ENCODE data around the gene AP2B1.

The AP2B1 gene

GRCh38 chr17:35763767-35764122, 176.6 kb downstream of the AP2B1 start:
- no peaks in the 10 kb centered on the region for H3K9me3 ChIP-seq (ENCODE audit: control insufficient read depth in 2 of 2, low read length in 2 of 2)
- H3K9ac ChIP-seq (ENCODE audit: low read depth in 1 of 2, low read length in 2 of 2) = peak overlapping the region in 1 of 2 donors; percentile 69
- H3K4me1 ChIP-seq (ENCODE audit: control insufficient read depth in 2 of 2, insufficient read depth in 2 of 2, low read length in 2 of 2) = peaks cover 8 to 9% of the 10 kb centered on the region in 2 donors
- H3K4me3 ChIP-seq (ENCODE audit: low read length in 2 of 2) = peak overlapping the region; percentile 73 to 74
- no peak overlapping the region for H3K27ac ChIP-seq (ENCODE audit: low read depth in 2 of 2, low read length in 2 of 2)
- peaks cover 0 to under 1% of the 10 kb centered on the region in 2 donors for H3K27me3 ChIP-seq (ENCODE audit: control insufficient read depth in 2 of 2, insufficient read depth in 2 of 2, low read length in 2 of 2)
- no peaks in the 10 kb centered on the region for H3K36me3 ChIP-seq (ENCODE audit: control insufficient read depth in 2 of 2, insufficient read depth in 2 of 2, low read length in 2 of 2)

GRCh38 chr17:35764123-35764991, 177.2 kb downstream of the AP2B1 start:
- no peaks in the 10 kb centered on the region for H3K36me3 ChIP-seq (ENCODE audit: control insufficient read depth in 2 of 2, insufficient read depth in 2 of 2, low read length in 2 of 2)
- H3K27ac ChIP-seq (ENCODE audit: low read depth in 2 of 2, low read length in 2 of 2) = peak overlapping the region; percentile 11 to 38

GRCh38 chr17:35765086-35765710, 178.1 kb downstream of the AP2B1 start:
- no peak overlapping the region for H3K27ac ChIP-seq (ENCODE audit: low read depth in 2 of 2, low read length in 2 of 2)
- peak overlapping the region in 1 of 2 donors; percentile 73 for H3K4me3 ChIP-seq (ENCODE audit: low read length in 2 of 2)
- no peaks in the 10 kb centered on the region for H3K9me3 ChIP-seq (ENCODE audit: control insufficient read depth in 2 of 2, low read length in 2 of 2)
- no peak overlapping the region for H3K9ac ChIP-seq (ENCODE audit: low read depth in 1 of 2, low read length in 2 of 2)
- no peaks in the 10 kb centered on the region for H3K36me3 ChIP-seq (ENCODE audit: control insufficient read depth in 2 of 2, insufficient read depth in 2 of 2, low read length in 2 of 2)
- H3K4me1 ChIP-seq (ENCODE audit: control insufficient read depth in 2 of 2, insufficient read depth in 2 of 2, low read length in 2 of 2) = peaks cover 8 to 9% of the 10 kb centered on the region in 2 donors
- H3K27me3 ChIP-seq (ENCODE audit: control insufficient read depth in 2 of 2, insufficient read depth in 2 of 2, low read length in 2 of 2) = no peaks in the 10 kb centered on the region

More at GRCh38 chr17:35764123-35764991, 177.2 kb downstream of the AP2B1 start:
- Histone ChIP-seq H3K9me3 (ENCODE audit: control insufficient read depth in 2 of 2, low read length in 2 of 2) (no peaks in the 10 kb centered on the region), H3K4me3 (ENCODE audit: low read length in 2 of 2) (peak overlapping the region; percentile 73 to 74), H3K27me3 (ENCODE audit: control insufficient read depth in 2 of 2, insufficient read depth in 2 of 2, low read length in 2 of 2) (no peaks in the 10 kb centered on the region), H3K4me1 (ENCODE audit: control insufficient read depth in 2 of 2, insufficient read depth in 2 of 2, low read length in 2 of 2) (peaks cover 8 to 9% of the 10 kb centered on the region in 2 donors), H3K9ac (ENCODE audit: low read depth in 1 of 2, low read length in 2 of 2) (peak overlapping the region; percentile 47 to 69)

GRCh38 chr17:35765756-35766488, 178.8 kb downstream of the AP2B1 start:
- peaks cover 8 to 9% of the 10 kb centered on the region in 2 donors for H3K4me1 ChIP-seq (ENCODE audit: control insufficient read depth in 2 of 2, insufficient read depth in 2 of 2, low read length in 2 of 2)
- no peak overlapping the region for H3K4me3 ChIP-seq (ENCODE audit: low read length in 2 of 2)
- no peaks in the 10 kb centered on the region for H3K27me3 ChIP-seq (ENCODE audit: control insufficient read depth in 2 of 2, insufficient read depth in 2 of 2, low read length in 2 of 2)
- H3K36me3 ChIP-seq (ENCODE audit: control insufficient read depth in 2 of 2, insufficient read depth in 2 of 2, low read length in 2 of 2) = no peaks in the 10 kb centered on the region
- H3K9ac ChIP-seq (ENCODE audit: low read depth in 1 of 2, low read length in 2 of 2) = no peak overlapping the region
- no peak overlapping the region for H3K27ac ChIP-seq (ENCODE audit: low read depth in 2 of 2, low read length in 2 of 2)
- H3K9me3 ChIP-seq (ENCODE audit: control insufficient read depth in 2 of 2, low read length in 2 of 2) = no peaks in the 10 kb centered on the region

- no peak overlapping the region for H3K9ac ChIP-seq (ENCODE audit: low read depth in 1 of 2, low read length in 2 of 2)
- no peaks in the 10 kb centered on the region for H3K27me3 ChIP-seq (ENCODE audit: control insufficient read depth in 2 of 2, insufficient read depth in 2 of 2, low read length in 2 of 2)
- no peak overlapping the region for H3K27ac ChIP-seq (ENCODE audit: low read depth in 2 of 2, low read length in 2 of 2)
Observed at GRCh38 chr17:35766489-35766877, 179.4 kb downstream of the AP2B1 start.

GRCh38 chr17:35766903-35767510, 179.9 kb downstream of the AP2B1 start:
- Histone ChIP-seq H3K36me3 (ENCODE audit: control insufficient read depth in 2 of 2, insufficient read depth in 2 of 2, low read length in 2 of 2) (no peaks in the 10 kb centered on the region), H3K27ac (ENCODE audit: low read depth in 2 of 2, low read length in 2 of 2) (no peak overlapping the region), H3K9me3 (ENCODE audit: control insufficient read depth in 2 of 2, low read length in 2 of 2) (no peaks in the 10 kb centered on the region), H3K9ac (ENCODE audit: low read depth in 1 of 2, low read length in 2 of 2) (no peak overlapping the region), H3K4me1 (ENCODE audit: control insufficient read depth in 2 of 2, insufficient read depth in 2 of 2, low read length in 2 of 2) (peaks cover 8 to 9% of the 10 kb centered on the region in 2 donors), H3K27me3 (ENCODE audit: control insufficient read depth in 2 of 2, insufficient read depth in 2 of 2, low read length in 2 of 2) (no peaks in the 10 kb centered on the region), H3K4me3 (ENCODE audit: low read length in 2 of 2) (no peak overlapping the region)

More at GRCh38 chr17:35766489-35766877, 179.4 kb downstream of the AP2B1 start:
- no peaks in the 10 kb centered on the region for H3K9me3 ChIP-seq (ENCODE audit: control insufficient read depth in 2 of 2, low read length in 2 of 2)
- H3K4me1 ChIP-seq (ENCODE audit: control insufficient read depth in 2 of 2, insufficient read depth in 2 of 2, low read length in 2 of 2) = peaks cover 8 to 9% of the 10 kb centered on the region in 2 donors
- no peak overlapping the region for H3K4me3 ChIP-seq (ENCODE audit: low read length in 2 of 2)
- no peaks in the 10 kb centered on the region for H3K36me3 ChIP-seq (ENCODE audit: control insufficient read depth in 2 of 2, insufficient read depth in 2 of 2, low read length in 2 of 2)

- Histone ChIP-seq H3K9ac (ENCODE audit: low read depth in 1 of 2, low read length in 2 of 2) (no peak overlapping the region), H3K4me1 (ENCODE audit: control insufficient read depth in 2 of 2, insufficient read depth in 2 of 2, low read length in 2 of 2) (peaks cover 10 to 13% of the 10 kb centered on the region in 2 donors), H3K27me3 (ENCODE audit: control insufficient read depth in 2 of 2, insufficient read depth in 2 of 2, low read length in 2 of 2) (no peaks in the 10 kb centered on the region), H3K9me3 (ENCODE audit: control insufficient read depth in 2 of 2, low read length in 2 of 2) (no peaks in the 10 kb centered on the region), H3K27ac (ENCODE audit: low read depth in 2 of 2, low read length in 2 of 2) (no peak overlapping the region), H3K4me3 (ENCODE audit: low read length in 2 of 2) (no peak overlapping the region), H3K36me3 (ENCODE audit: control insufficient read depth in 2 of 2, insufficient read depth in 2 of 2, low read length in 2 of 2) (no peaks in the 10 kb centered on the region)
Observed at GRCh38 chr17:35768797-35769196, 181.7 kb downstream of the AP2B1 start.

GRCh38 chr17:35769895-35770486, 182.9 kb downstream of the AP2B1 start:
- H3K27me3 ChIP-seq (ENCODE audit: control insufficient read depth in 2 of 2, insufficient read depth in 2 of 2, low read length in 2 of 2) = no peaks in the 10 kb centered on the region
- peaks cover 13 to 18% of the 10 kb centered on the region in 2 donors for H3K4me1 ChIP-seq (ENCODE audit: control insufficient read depth in 2 of 2, insufficient read depth in 2 of 2, low read length in 2 of 2)
- H3K27ac ChIP-seq (ENCODE audit: low read depth in 2 of 2, low read length in 2 of 2) = no peak overlapping the region
- H3K9ac ChIP-seq (ENCODE audit: low read depth in 1 of 2, low read length in 2 of 2) = no peak overlapping the region
- no peaks in the 10 kb centered on the region for H3K36me3 ChIP-seq (ENCODE audit: control insufficient read depth in 2 of 2, insufficient read depth in 2 of 2, low read length in 2 of 2)
- no peaks in the 10 kb centered on the region for H3K9me3 ChIP-seq (ENCODE audit: control insufficient read depth in 2 of 2, low read length in 2 of 2)
- no peak overlapping the region for H3K4me3 ChIP-seq (ENCODE audit: low read length in 2 of 2)

- Histone ChIP-seq H3K4me1 (ENCODE audit: control insufficient read depth in 2 of 2, insufficient read depth in 2 of 2, low read length in 2 of 2) (peaks cover 28 to 29% of the 10 kb centered on the region in 2 donors), H3K27me3 (ENCODE audit: control insufficient read depth in 2 of 2, insufficient read depth in 2 of 2, low read length in 2 of 2) (no peaks in the 10 kb centered on the region), H3K9me3 (ENCODE audit: control insufficient read depth in 2 of 2, low read length in 2 of 2) (no peaks in the 10 kb centered on the region), H3K4me3 (ENCODE audit: low read length in 2 of 2) (no peak overlapping the region), H3K9ac (ENCODE audit: low read depth in 1 of 2, low read length in 2 of 2) (peak overlapping the region in 1 of 2 donors; percentile 1), H3K27ac (ENCODE audit: low read depth in 2 of 2, low read length in 2 of 2) (no peak overlapping the region), H3K36me3 (ENCODE audit: control insufficient read depth in 2 of 2, insufficient read depth in 2 of 2, low read length in 2 of 2) (no peaks in the 10 kb centered on the region)
Observed at GRCh38 chr17:35773129-35773528, 186.0 kb downstream of the AP2B1 start.
